Neural cell (in vitro differentiated cells): ENCODE results near the gene KBTBD12. TPM values are rescaled to one million over a fixed set of nuclear protein-coding genes. Genes with fewer than 3 reads are reported as not detected.

ENCODE experiments used
- H2AFZ ChIP-seq: fragments of 200-600, 300-800 bp; sonication (generic), shearing (Covaris generic); 2 replicates; pipeline ENCODE4 v1.6.0; 2014; ENCODE audit warnings: low read depth, mild to moderate bottlenecking, antibody characterized with exemption, low read length, moderate library complexity
- H3F3A ChIP-seq: fragments of 200-600 bp; shearing (Covaris generic); 2 replicates; pipeline ENCODE4 v1.6.1; 2016; ENCODE audit warnings: mild to moderate bottlenecking, moderate library complexity, mixed read lengths, antibody characterized with exemption, low read length; ENCODE audit not compliant: insufficient read depth, poor library complexity, severe bottlenecking
- H3K27ac ChIP-seq: fragments of 200-600, 300-800 bp; sonication (generic), shearing (Covaris generic); 2 replicates; pipeline ENCODE4 v1.5.1; 2014; ENCODE audit warnings: mild to moderate bottlenecking, low read length, moderate library complexity
- H3K27me3 ChIP-seq: fragments of 300-800, 200-600 bp; sonication (generic), shearing (Covaris generic); 2 replicates; pipeline ENCODE4 v1.6.0; 2014; ENCODE audit warnings: mild to moderate bottlenecking, low read depth, low read length, moderate library complexity; ENCODE audit not compliant: insufficient read depth
- H3K36me3 ChIP-seq: fragments of 300-800, 200-600 bp; sonication (generic), shearing (Covaris generic); 2 replicates; pipeline ENCODE4 v1.5.1; 2014; ENCODE audit warnings: mild to moderate bottlenecking, antibody characterized with exemption, low read length, moderate library complexity; ENCODE audit not compliant: insufficient read depth
- H3K4me2 ChIP-seq: fragments of 300-800, 200-600 bp; sonication (generic), shearing (Covaris generic); 2 replicates; pipeline ENCODE4 v1.6.0; 2014; ENCODE audit warnings: mild to moderate bottlenecking, low read length
- H3K4me3 ChIP-seq: fragments of 300-800, 200-600 bp; sonication (generic), shearing (Covaris generic); 2 replicates; pipeline ENCODE4 v1.5.1; 2014; ENCODE audit warnings: mild to moderate bottlenecking, low read length, moderate library complexity
- H3K79me2 ChIP-seq: fragments of 200-600 bp; shearing (Covaris generic); replicated peaks from 2 replicates; pipeline ENCODE4 v1.6.0; 2014; ENCODE audit warnings: mild to moderate bottlenecking, low read length, moderate library complexity; ENCODE audit not compliant: insufficient read depth
- H3K9ac ChIP-seq: fragments of 300-800, 200-600 bp; sonication (generic), shearing (Covaris generic); 2 replicates; pipeline ENCODE4 v1.6.1; 2016; ENCODE audit warnings: mild to moderate bottlenecking, low read length, mixed read lengths
- H3K9me2 ChIP-seq: fragments of 200-600 bp; shearing (Covaris generic); 2 replicates; pipeline ENCODE4 v1.6.1; 2016; ENCODE audit warnings: mild to moderate bottlenecking, low read length, mixed read lengths; ENCODE audit not compliant: insufficient read depth
- H3K9me3 ChIP-seq: fragments of 200-600, 300-800 bp; sonication (generic), shearing (Covaris generic); 2 replicates; pipeline ENCODE4 v1.6.1; 2016; ENCODE audit warnings: mild to moderate bottlenecking, mixed run types, low read length, moderate library complexity, mixed read lengths
- H4K20me1 ChIP-seq: fragments of 200-600 bp; shearing (Covaris generic); 2 replicates; pipeline ENCODE4 v1.6.1; 2016; ENCODE audit warnings: mild to moderate bottlenecking, mixed run types; ENCODE audit not compliant: insufficient read depth
- EP300 ChIP-seq: fragments of 450-650 bp; conservative IDR thresholded peaks from 2 replicates; pipeline ENCODE4 v1.6.1; 2014; ENCODE audit warnings: antibody characterized with exemption, mild to moderate bottlenecking, moderate library complexity; ENCODE audit not compliant: poor library complexity, severe bottlenecking
- EZH2 ChIP-seq: fragments of 200-600, 300-800 bp; shearing (Covaris generic), sonication (generic); IDR thresholded peaks from 2 replicates; pipeline ENCODE4 v1.6.1; 2014; ENCODE audit warnings: antibody characterized with exemption, low read length, borderline replicate concordance, mild to moderate bottlenecking; ENCODE audit not compliant: insufficient read depth, poor library complexity, severe bottlenecking
- MXI1 ChIP-seq: fragments of 450-650 bp; conservative IDR thresholded peaks from 2 replicates; pipeline ENCODE4 v1.6.1; 2014; ENCODE audit warnings: antibody characterized with exemption, mild to moderate bottlenecking; ENCODE audit not compliant: poor library complexity, severe bottlenecking
- POLR2AphosphoS5 ChIP-seq: IDR thresholded peaks from 2 replicates; pipeline ENCODE4 v1.6.1; 2012
- RAD21 ChIP-seq: fragments of 450-650 bp; conservative IDR thresholded peaks from 2 replicates; pipeline ENCODE4 v1.6.1; 2014; ENCODE audit warnings: antibody characterized with exemption, mild to moderate bottlenecking, moderate library complexity
- SMC3 ChIP-seq: fragments of 450-650 bp; conservative IDR thresholded peaks from 2 replicates; pipeline ENCODE4 v1.6.1; 2014; ENCODE audit warnings: antibody characterized with exemption, mild to moderate bottlenecking, moderate library complexity; ENCODE audit not compliant: poor library complexity
- TAF1 ChIP-seq: IDR thresholded peaks from 2 replicates; pipeline ENCODE4 v1.6.1; 2012; ENCODE audit warnings: low read depth
- polyA plus RNA-seq: library from polyadenylated mRNA; depleted of rRNA; stranded (reverse); fragments of >200 nt; gene quantifications from 2 replicates; pipeline ENCODE4 v1.2.3, GENCODE V29; 2014
- TF ChIP-seq, protein P1 (sequence below): fragments of 450-650 bp; IDR thresholded peaks from 2 replicates; pipeline ENCODE4 v1.5.1; 2014; ENCODE audit warnings: antibody characterized with exemption, mild to moderate bottlenecking, moderate library complexity; ENCODE audit not compliant: poor library complexity, severe bottlenecking
- TF ChIP-seq, protein P2 (sequence below): IDR thresholded peaks from 2 replicates; pipeline ENCODE4 v1.6.1; 2012; ENCODE audit warnings: borderline replicate concordance

KBTBD12 gene
- polyA plus RNA-seq, 1 donor from 2014 or later, result not detected

DNA sequence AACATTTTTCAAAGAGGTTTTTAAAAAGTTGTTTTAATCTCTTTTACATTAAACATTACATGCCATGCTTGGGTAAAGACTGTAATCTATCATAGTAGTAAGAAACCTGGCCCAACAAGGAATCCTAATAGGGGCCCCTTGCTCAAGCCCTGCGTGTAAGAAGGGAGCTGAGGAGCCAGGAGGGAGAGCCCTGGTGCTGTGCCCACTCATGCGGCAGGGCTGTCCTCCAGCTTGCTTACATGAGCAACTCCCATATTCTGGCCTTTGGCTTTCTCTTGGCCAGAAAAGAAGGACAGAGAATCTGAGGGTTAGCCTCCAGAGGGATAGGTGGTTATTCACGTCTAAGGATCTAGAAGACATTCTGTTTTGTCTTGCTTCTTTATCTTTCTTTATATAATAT is 49.8 kb downstream of the KBTBD12 start:
- H3F3A ChIP-seq, result no peaks in the 10 kb centered on the region
- H3K27me3 ChIP-seq, result no peaks in the 10 kb centered on the region
- H3K9me2 ChIP-seq, result no peaks in the 10 kb centered on the region
- no peak overlapping the region for H3K4me3 ChIP-seq
- H3K9me3 ChIP-seq, result no peaks in the 10 kb centered on the region
- H4K20me1 ChIP-seq, result no peaks in the 10 kb centered on the region
- no peak overlapping the region for H3K4me2 ChIP-seq
- TF ChIP-seq MXI1, result no peak
- TF ChIP-seq EZH2, result no peak
- TF ChIP-seq, protein P1, sequence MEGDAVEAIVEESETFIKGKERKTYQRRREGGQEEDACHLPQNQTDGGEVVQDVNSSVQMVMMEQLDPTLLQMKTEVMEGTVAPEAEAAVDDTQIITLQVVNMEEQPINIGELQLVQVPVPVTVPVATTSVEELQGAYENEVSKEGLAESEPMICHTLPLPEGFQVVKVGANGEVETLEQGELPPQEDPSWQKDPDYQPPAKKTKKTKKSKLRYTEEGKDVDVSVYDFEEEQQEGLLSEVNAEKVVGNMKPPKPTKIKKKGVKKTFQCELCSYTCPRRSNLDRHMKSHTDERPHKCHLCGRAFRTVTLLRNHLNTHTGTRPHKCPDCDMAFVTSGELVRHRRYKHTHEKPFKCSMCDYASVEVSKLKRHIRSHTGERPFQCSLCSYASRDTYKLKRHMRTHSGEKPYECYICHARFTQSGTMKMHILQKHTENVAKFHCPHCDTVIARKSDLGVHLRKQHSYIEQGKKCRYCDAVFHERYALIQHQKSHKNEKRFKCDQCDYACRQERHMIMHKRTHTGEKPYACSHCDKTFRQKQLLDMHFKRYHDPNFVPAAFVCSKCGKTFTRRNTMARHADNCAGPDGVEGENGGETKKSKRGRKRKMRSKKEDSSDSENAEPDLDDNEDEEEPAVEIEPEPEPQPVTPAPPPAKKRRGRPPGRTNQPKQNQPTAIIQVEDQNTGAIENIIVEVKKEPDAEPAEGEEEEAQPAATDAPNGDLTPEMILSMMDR, result no peak
- no peak for TF ChIP-seq RAD21
- no peak for TF ChIP-seq TAF1
- TF ChIP-seq, protein P2, sequence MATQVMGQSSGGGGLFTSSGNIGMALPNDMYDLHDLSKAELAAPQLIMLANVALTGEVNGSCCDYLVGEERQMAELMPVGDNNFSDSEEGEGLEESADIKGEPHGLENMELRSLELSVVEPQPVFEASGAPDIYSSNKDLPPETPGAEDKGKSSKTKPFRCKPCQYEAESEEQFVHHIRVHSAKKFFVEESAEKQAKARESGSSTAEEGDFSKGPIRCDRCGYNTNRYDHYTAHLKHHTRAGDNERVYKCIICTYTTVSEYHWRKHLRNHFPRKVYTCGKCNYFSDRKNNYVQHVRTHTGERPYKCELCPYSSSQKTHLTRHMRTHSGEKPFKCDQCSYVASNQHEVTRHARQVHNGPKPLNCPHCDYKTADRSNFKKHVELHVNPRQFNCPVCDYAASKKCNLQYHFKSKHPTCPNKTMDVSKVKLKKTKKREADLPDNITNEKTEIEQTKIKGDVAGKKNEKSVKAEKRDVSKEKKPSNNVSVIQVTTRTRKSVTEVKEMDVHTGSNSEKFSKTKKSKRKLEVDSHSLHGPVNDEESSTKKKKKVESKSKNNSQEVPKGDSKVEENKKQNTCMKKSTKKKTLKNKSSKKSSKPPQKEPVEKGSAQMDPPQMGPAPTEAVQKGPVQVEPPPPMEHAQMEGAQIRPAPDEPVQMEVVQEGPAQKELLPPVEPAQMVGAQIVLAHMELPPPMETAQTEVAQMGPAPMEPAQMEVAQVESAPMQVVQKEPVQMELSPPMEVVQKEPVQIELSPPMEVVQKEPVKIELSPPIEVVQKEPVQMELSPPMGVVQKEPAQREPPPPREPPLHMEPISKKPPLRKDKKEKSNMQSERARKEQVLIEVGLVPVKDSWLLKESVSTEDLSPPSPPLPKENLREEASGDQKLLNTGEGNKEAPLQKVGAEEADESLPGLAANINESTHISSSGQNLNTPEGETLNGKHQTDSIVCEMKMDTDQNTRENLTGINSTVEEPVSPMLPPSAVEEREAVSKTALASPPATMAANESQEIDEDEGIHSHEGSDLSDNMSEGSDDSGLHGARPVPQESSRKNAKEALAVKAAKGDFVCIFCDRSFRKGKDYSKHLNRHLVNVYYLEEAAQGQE, result no peak
- TF ChIP-seq POLR2AphosphoS5, result no peak
- no peak for TF ChIP-seq EP300
- TF ChIP-seq SMC3, result no peak
- H3K79me2 ChIP-seq, result no peaks in the 10 kb centered on the region
- no peaks in the 10 kb centered on the region for H3K36me3 ChIP-seq
- H3K9ac ChIP-seq, result no peak overlapping the region
- no peak overlapping the region for H3K27ac ChIP-seq
- no peak overlapping the region for H2AFZ ChIP-seq

DNA sequence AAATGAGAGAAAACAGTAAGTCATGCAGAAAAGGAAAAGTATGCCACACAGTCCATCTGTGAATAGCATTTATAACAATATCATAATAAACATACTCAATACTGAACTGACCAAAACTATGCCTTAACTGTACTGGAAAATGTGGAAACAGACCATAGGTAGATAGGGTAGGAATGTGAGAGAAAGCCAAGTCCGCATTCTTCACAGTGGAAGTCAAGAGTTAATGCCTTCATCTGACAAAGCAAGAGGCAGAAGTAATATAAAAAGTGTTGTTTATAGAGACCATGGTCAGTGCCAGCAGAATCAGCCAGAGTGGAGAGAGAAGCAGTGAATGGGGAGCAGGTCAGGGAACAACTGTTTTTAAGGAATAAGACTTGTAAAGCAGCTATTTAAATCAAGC is 52.3 kb downstream of the KBTBD12 start:
- no peak overlapping the region for H2AFZ ChIP-seq
- H3F3A ChIP-seq, result no peaks in the 10 kb centered on the region
- H3K9me2 ChIP-seq, result no peaks in the 10 kb centered on the region
- TF ChIP-seq TAF1, result no peak
- no peak for TF ChIP-seq RAD21
- no peak for TF ChIP-seq SMC3
- TF ChIP-seq POLR2AphosphoS5, result no peak
- no peak for TF ChIP-seq EZH2
- TF ChIP-seq, protein P1, result no peak
- TF ChIP-seq MXI1, result no peak
- no peak for TF ChIP-seq EP300
- TF ChIP-seq, protein P2, result no peak
- H3K36me3 ChIP-seq, result no peaks in the 10 kb centered on the region
- H3K4me3 ChIP-seq, result no peak overlapping the region
- no peaks in the 10 kb centered on the region for H3K79me2 ChIP-seq
- H3K9me3 ChIP-seq, result no peaks in the 10 kb centered on the region
- no peak overlapping the region for H3K4me2 ChIP-seq
- H3K9ac ChIP-seq, result no peak overlapping the region
- no peak overlapping the region for H3K27ac ChIP-seq
- H4K20me1 ChIP-seq, result no peaks in the 10 kb centered on the region
- no peaks in the 10 kb centered on the region for H3K27me3 ChIP-seq
